Activated B cell treated with CpG ODN at 0.5 μM for 24 hours (primary cell): ENCODE results near the gene KCNJ10. TPM values are rescaled to one million over a fixed set of nuclear protein-coding genes. Genes with fewer than 3 reads are reported as not detected.

Source experiments
- ATAC-seq: fragments of 200-7000 bp; cut with Tn5 transposase; one replicate; pipeline ENCODE4 v1.10.0; 2021; ENCODE audit warnings: low read depth, mild to moderate bottlenecking, moderate library complexity
- CTCF ChIA-PET: fragments of 350-600 bp; sonication (Branson Sonifier 250); formaldehyde crosslinking; loops from one replicate; lab custom pipeline; 2021; ENCODE audit warnings: antibody characterized with exemption; lab: Charles Lee
- POLR2A ChIA-PET: fragments of 350-600 bp; sonication (Branson Sonifier 250); formaldehyde crosslinking; loops from one replicate; lab custom pipeline; 2021; ENCODE audit warnings: antibody characterized with exemption; lab: Charles Lee
- DNase-seq: peaks from one replicate; pipeline ENCODE4 v3.0.0; 2022
- H3K27ac Mint-ChIP-seq: one replicate; pipeline ENCODE4 v1.8.0; 2020; ENCODE audit warnings: mixed read lengths
- H3K27me3 Mint-ChIP-seq: one replicate; pipeline ENCODE4 v1.8.0; 2021; ENCODE audit warnings: mixed read lengths
- H3K36me3 Mint-ChIP-seq: one replicate; pipeline ENCODE4 v1.8.0; 2021; ENCODE audit warnings: low read depth, mixed read lengths
- H3K4me1 Mint-ChIP-seq: one replicate; pipeline ENCODE4 v1.8.0; 2021; ENCODE audit warnings: mixed read lengths
- H3K4me3 Mint-ChIP-seq: one replicate; pipeline ENCODE4 v1.8.0; 2020; ENCODE audit warnings: mild to moderate bottlenecking, mixed read lengths
- H3K9me3 Mint-ChIP-seq: one replicate; pipeline ENCODE4 v1.8.0; 2020; ENCODE audit warnings: mixed read lengths
- CTCF ChIP-seq: fragments of 200-600 bp; IDR thresholded peaks from one replicate; pipeline ENCODE4 v1.8.0; 2022; ENCODE audit warnings: antibody characterized with exemption, mild to moderate bottlenecking
- intact Hi-C: fragments of 100-400 bp; cut with micrococcal nuclease; formaldehyde crosslinking; loops from one replicate; pipeline ENCODE4 v1.15.1; 2024
- total RNA-seq: library from RNA; stranded (reverse); gene quantifications from 2 replicates; pipeline ENCODE4 v1.2.3, GENCODE V29; 2022

The KCNJ10 gene
- not detected in 2 replicates for total RNA-seq

GRCh38 chr1:160069460-160070231 is at the start of gene KCNJ10:
Gene KCNJ10, minus strand, starts transcription at chr1:160070160. Its CDS starts 27,628 bp downstream, at chr1:160042532.
- peaks cover 7% of the 10 kb centered on the region for H3K4me1 Mint-ChIP-seq
- no peaks in the 10 kb centered on the region for H3K9me3 Mint-ChIP-seq
- ChIA-PET CTCF (interaction anchor here (0.8 to 1.9 kb wide), 4 partner anchors 9 to 23 kb away, joined by 3 to 6 read pairs (median 3); partner anchors contain the start of gene KCNJ9), POLR2A (interaction anchor here (0.6 to 1.0 kb wide), 3 partner anchors 147 to 314 kb away, joined by 3 to 4 read pairs (median 3); no protein-coding TSS in a partner anchor)
- ATAC-seq (no peak), DNase-seq (no peak)
- no peak within 1 kb of the TSS for H3K27ac Mint-ChIP-seq
- no peaks in the 10 kb centered on the region for H3K36me3 Mint-ChIP-seq
- peak within 1 kb of the TSS; percentile 90 for H3K4me3 Mint-ChIP-seq
- intact Hi-C loops: loop anchor here (10.0 kb wide), 1 partner anchor 245 kb away; the partner anchor contains the start of gene SLAMF8
- TF ChIP-seq CTCF: no peak
- H3K27me3 Mint-ChIP-seq: peaks cover 47% of the 10 kb centered on the region

DNA sequence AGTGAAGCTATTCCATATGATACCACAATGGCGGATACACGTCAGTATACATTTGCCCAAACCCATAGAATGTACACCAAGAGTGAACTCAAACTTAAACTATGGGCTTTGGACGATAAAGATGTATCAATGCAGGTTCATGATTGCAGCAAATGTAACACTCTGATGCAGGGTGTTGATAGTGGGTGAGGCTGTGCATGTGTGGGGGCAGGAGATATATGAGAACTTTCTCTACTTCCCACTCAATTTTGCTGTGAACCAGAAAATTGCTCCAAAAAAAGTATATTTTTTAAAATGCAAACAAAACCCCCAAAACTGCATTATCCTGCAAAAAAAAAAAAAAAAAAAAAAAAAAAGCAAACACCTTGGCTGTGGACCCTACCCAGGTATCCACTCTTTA is 49.0 kb upstream of the KCNJ10 start:
- Mint-ChIP-seq H3K9me3 (no peaks in the 10 kb centered on the region), H3K4me3 (no peak overlapping the region), H3K4me1 (no peaks in the 10 kb centered on the region), H3K27me3 (peaks cover 18% of the 10 kb centered on the region), H3K36me3 (no peaks in the 10 kb centered on the region), H3K27ac (no peak overlapping the region)
- ATAC-seq (no peak), DNase-seq (no peak)
- intact Hi-C loops: no loop called here
- ChIA-PET POLR2A (no interaction called here), CTCF (no interaction called here)
- TF ChIP-seq CTCF: no peak

GRCh38 chr1:160117709-160118183 is 47.8 kb upstream of the KCNJ10 start:
- CTCF ChIA-PET: no interaction called here
- no peaks in the 10 kb centered on the region for H3K36me3 Mint-ChIP-seq

GRCh38 chr1:160117300-160117699 is 47.3 kb upstream of the KCNJ10 start:
- Mint-ChIP-seq H3K9me3 (no peaks in the 10 kb centered on the region), H3K27ac (no peak overlapping the region), H3K4me1 (no peaks in the 10 kb centered on the region), H3K27me3 (peaks cover 18% of the 10 kb centered on the region), H3K4me3 (no peak overlapping the region), H3K36me3 (no peaks in the 10 kb centered on the region)
- intact Hi-C loops: no loop called here
- no peak for DNase-seq
- no peak for ATAC-seq
- ChIA-PET CTCF (no interaction called here), POLR2A (no interaction called here)
- TF ChIP-seq CTCF: no peak

More at GRCh38 chr1:160117709-160118183, 47.8 kb upstream of the KCNJ10 start:
- Mint-ChIP-seq H3K4me1 (no peaks in the 10 kb centered on the region), H3K9me3 (no peaks in the 10 kb centered on the region), H3K27me3 (peaks cover 18% of the 10 kb centered on the region), H3K4me3 (no peak overlapping the region), H3K27ac (no peak overlapping the region)
- intact Hi-C loops: no loop called here
- TF ChIP-seq CTCF: no peak
- POLR2A ChIA-PET: no interaction called here
- ATAC-seq (no peak), DNase-seq (no peak)

DNA sequence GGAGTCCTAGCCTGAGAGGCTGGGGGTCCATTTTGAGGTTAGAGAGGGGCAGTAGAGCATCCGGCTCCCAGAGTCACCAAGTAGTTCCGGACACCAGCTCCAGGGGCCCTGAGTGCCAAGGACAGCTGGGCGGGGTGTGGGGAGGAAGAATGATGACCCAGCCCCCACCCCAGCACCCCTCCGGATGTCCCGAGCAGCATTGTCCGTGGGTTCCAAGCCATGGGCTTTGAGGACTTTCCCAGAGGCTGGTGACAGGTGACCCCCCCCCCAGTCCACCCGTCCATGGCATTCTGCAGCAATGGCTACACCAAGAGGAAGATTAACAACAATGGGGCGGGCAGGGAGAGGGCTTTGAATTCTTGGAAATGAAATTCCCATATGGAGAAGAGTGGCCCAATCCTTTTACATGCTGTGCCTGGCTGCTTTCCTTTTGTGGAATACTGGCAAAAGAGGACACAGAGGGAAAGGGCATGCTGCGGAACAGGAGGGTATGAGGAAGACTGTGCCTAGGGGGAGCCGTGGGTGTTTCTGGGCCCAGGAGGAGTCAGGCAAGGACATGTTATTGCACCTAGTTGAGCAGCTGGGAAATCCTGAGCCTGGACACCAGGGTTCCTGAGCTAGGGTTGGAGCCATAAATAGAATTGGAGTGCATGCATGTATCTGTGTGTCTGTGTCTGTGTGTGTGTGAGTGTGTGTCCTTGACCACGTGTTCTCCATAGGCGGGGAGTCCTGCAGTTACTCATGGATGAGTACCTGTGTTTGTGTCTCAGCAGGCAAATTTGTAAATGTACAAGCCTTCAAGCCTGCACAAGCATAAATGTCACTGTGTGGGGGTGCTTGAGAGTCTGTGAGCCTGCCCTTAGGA is 46.6 kb upstream of the KCNJ10 start:
- POLR2A ChIA-PET: no interaction called here
- CTCF ChIA-PET: no interaction called here
- no peaks in the 10 kb centered on the region for H3K9me3 Mint-ChIP-seq

More for the DNA sequence above, 46.6 kb upstream of the KCNJ10 start:
- H3K36me3 Mint-ChIP-seq: no peaks in the 10 kb centered on the region
- ATAC-seq: no peak
- H3K4me1 Mint-ChIP-seq: no peaks in the 10 kb centered on the region
- no peak overlapping the region for H3K27ac Mint-ChIP-seq
- no peak for TF ChIP-seq CTCF
- intact Hi-C loops: no loop called here
- peaks cover 18% of the 10 kb centered on the region for H3K27me3 Mint-ChIP-seq
- H3K4me3 Mint-ChIP-seq: no peak overlapping the region
- no peak for DNase-seq
